GM12892 (cell line): ENCODE data around the gene ROMO1.
"Not testable (repeated sequence)": the region's sequence is repeated elsewhere in the genome, so short reads cannot be mapped to it uniquely, and the experiment has no call there.

ENCODE experiments used
- POLR2A ChIP-seq: IDR thresholded peaks from 2 replicates; pipeline ENCODE4 v1.6.1; 2011; ENCODE audit warnings: low read depth, low read length, control low read depth
- POLR2AphosphoS5 ChIP-seq: IDR thresholded peaks from 2 replicates; pipeline ENCODE4 v1.6.1; 2011; ENCODE audit warnings: low read depth, low read length, control low read depth

- not testable (repeated sequence) for TF ChIP-seq POLR2AphosphoS5
- TF ChIP-seq POLR2A: peak; percentile 31; the same call in 1 of the 2 replicates
These were observed 24.1 kb downstream of the ROMO1 start for GRCh38 chr20:35723275-35723639.
